CD4-positive, CD25-positive, alpha-beta regulatory T cell (primary cell): ENCODE data around the gene LHPP. TPM values are rescaled to one million over a fixed set of nuclear protein-coding genes. Genes with fewer than 3 reads are reported as not detected.

Experiments
- ATAC-seq, 2 donors: fragments of 150-1000 bp; cut with Tn5 transposase; one replicate each; pipeline ENCODE4 v1.10.0; 2021; ENCODE audit warnings: low read depth in 2 of 2, moderate number of reproducible peaks in 2 of 2, moderate library complexity in 1 of 2
- DNase-seq, 3 donors: peaks; one replicate each; pipeline versions ENCODE4 v3.0.0 to v3.0.0-alpha.2; 2012 to 2022; ENCODE audit warnings: mixed read lengths in 1 of 3
- H3K27ac ChIP-seq: one replicate; pipeline ENCODE4 v1.7.0; 2013; ENCODE audit warnings: mild to moderate bottlenecking, low read length; ENCODE audit not compliant: insufficient read depth, poor library complexity, severe bottlenecking
- H3K27me3 ChIP-seq: one replicate; pipeline ENCODE4 v1.7.0; 2013; ENCODE audit warnings: low read length; ENCODE audit not compliant: control insufficient read depth, insufficient read depth
- H3K36me3 ChIP-seq: one replicate; pipeline ENCODE4 v1.7.0; 2013; ENCODE audit warnings: mild to moderate bottlenecking, low read length, moderate library complexity; ENCODE audit not compliant: control insufficient read depth, insufficient read depth
- H3K4me1 ChIP-seq: 2 replicates; pipeline ENCODE4 v1.7.0; 2013; ENCODE audit warnings: mild to moderate bottlenecking, low read length; ENCODE audit not compliant: insufficient read depth, control insufficient read depth, poor library complexity, severe bottlenecking
- H3K4me3 ChIP-seq: one replicate; pipeline ENCODE4 v1.7.0; 2013; ENCODE audit warnings: low read depth, mild to moderate bottlenecking, low read length, moderate library complexity
- H3K9me3 ChIP-seq, 2 experiments: 1 replicate in 1 of 2; 2 replicates in 1 of 2; pipeline ENCODE4 v1.7.0; 2013; ENCODE audit warnings: low read length in 2 of 2, mild to moderate bottlenecking in 1 of 2, moderate library complexity in 1 of 2; ENCODE audit not compliant: control insufficient read depth in 2 of 2
- H3K27ac Mint-ChIP-seq, 3 donors: one replicate each; pipeline ENCODE4 v1.8.0; 2020 to 2022; ENCODE audit warnings: mild to moderate bottlenecking in 3 of 3, mixed read lengths in 3 of 3, moderate library complexity in 2 of 3
- H3K27me3 Mint-ChIP-seq: one replicate; pipeline ENCODE4 v1.8.0; 2022; ENCODE audit warnings: mild to moderate bottlenecking, mixed read lengths
- H3K36me3 Mint-ChIP-seq: one replicate; pipeline ENCODE4 v1.8.0; 2020; ENCODE audit warnings: mixed read lengths
- H3K4me1 Mint-ChIP-seq, 4 donors: one replicate each; pipeline ENCODE4 v1.8.0; 2020 to 2022; ENCODE audit warnings: mixed read lengths in 4 of 4, mild to moderate bottlenecking in 1 of 4
- H3K4me3 Mint-ChIP-seq, 4 donors: one replicate each; pipeline ENCODE4 v1.8.0; 2020 to 2022; ENCODE audit warnings: mild to moderate bottlenecking in 4 of 4, mixed read lengths in 4 of 4, moderate library complexity in 3 of 4
- H3K9me3 Mint-ChIP-seq, 7 donors: one replicate each; pipeline ENCODE4 v1.8.0; 2020 to 2022; ENCODE audit warnings: mixed read lengths in 7 of 7, mild to moderate bottlenecking in 3 of 7, moderate library complexity in 2 of 7
- polyA plus RNA-seq, 4 donors: library from polyadenylated mRNA; unstranded; fragments of 300-500 nt; fragmentation: Illumina TruSeq; gene quantifications; one replicate each; pipeline ENCODE4 v1.2.3, GENCODE V29; 2021
- total RNA-seq: library from RNA; stranded (reverse); gene quantifications from one replicate; pipeline ENCODE4 v1.2.3, GENCODE V29; 2022

Gene LHPP
- total and polyA plus RNA-seq, 5 donors from 2014 or later: 20.1 to 29.2 (median 25.0) TPM

- Histone ChIP-seq H3K27me3 (no peaks in the 10 kb centered on the region), H3K9me3 (no peaks in the 10 kb centered on the region), H3K4me1 (no peaks in the 10 kb centered on the region), H3K4me3 (no peak overlapping the region), H3K36me3 (no peaks in the 10 kb centered on the region), H3K27ac (no peak overlapping the region)
- DNase-seq (no peak), ATAC-seq (no peak)
- Mint-ChIP-seq H3K4me1 (peaks cover 0 to 6% (median 1%) of the 10 kb centered on the region in 4 donors), H3K36me3 (no peaks in the 10 kb centered on the region), H3K27me3 (no peaks in the 10 kb centered on the region), H3K4me3 (no peak overlapping the region), H3K27ac (no peak overlapping the region), H3K9me3 (peaks cover 0 to 2% (median 0%) of the 10 kb centered on the region in 7 donors)
These were observed 135.6 kb downstream of the LHPP start for GRCh38 chr10:124596962-124597845.

GRCh38 chr10:124597846-124598165 is 136.2 kb downstream of the LHPP start:
- H3K4me3 ChIP-seq: no peak overlapping the region
- ATAC-seq (no peak), DNase-seq (no peak)
- H3K4me1 Mint-ChIP-seq: peaks cover 0 to 6% (median 1%) of the 10 kb centered on the region in 4 donors
- no peaks in the 10 kb centered on the region for H3K9me3 ChIP-seq
- H3K36me3 ChIP-seq: no peaks in the 10 kb centered on the region
- H3K4me3 Mint-ChIP-seq: no peak overlapping the region
- H3K27ac Mint-ChIP-seq: no peak overlapping the region
- no peaks in the 10 kb centered on the region for H3K4me1 ChIP-seq
- H3K9me3 Mint-ChIP-seq: peaks cover 0 to 2% (median 0%) of the 10 kb centered on the region in 7 donors
- H3K27me3 ChIP-seq: no peaks in the 10 kb centered on the region
- no peak overlapping the region for H3K27ac ChIP-seq
- no peaks in the 10 kb centered on the region for H3K27me3 Mint-ChIP-seq
- H3K36me3 Mint-ChIP-seq: no peaks in the 10 kb centered on the region

GRCh38 chr10:124598196-124598595 is 136.6 kb downstream of the LHPP start:
- Histone ChIP-seq H3K27me3 (no peaks in the 10 kb centered on the region), H3K9me3 (no peaks in the 10 kb centered on the region), H3K4me1 (no peaks in the 10 kb centered on the region), H3K36me3 (no peaks in the 10 kb centered on the region), H3K4me3 (no peak overlapping the region), H3K27ac (no peak overlapping the region)
- H3K4me1 Mint-ChIP-seq: peaks cover 0 to 6% (median 1%) of the 10 kb centered on the region in 4 donors
- H3K9me3 Mint-ChIP-seq: peaks cover 0 to 2% (median 0%) of the 10 kb centered on the region in 7 donors
- DNase-seq: no peak
- no peak for ATAC-seq
- no peaks in the 10 kb centered on the region for H3K27me3 Mint-ChIP-seq
- H3K27ac Mint-ChIP-seq: no peak overlapping the region
- H3K36me3 Mint-ChIP-seq: no peaks in the 10 kb centered on the region
- H3K4me3 Mint-ChIP-seq: no peak overlapping the region

GRCh38 chr10:124598773-124599587 is 137.4 kb downstream of the LHPP start:
- no peak overlapping the region for H3K27ac ChIP-seq
- H3K36me3 ChIP-seq: no peaks in the 10 kb centered on the region
- no peak overlapping the region for H3K27ac Mint-ChIP-seq
- H3K4me1 ChIP-seq: no peaks in the 10 kb centered on the region
- H3K27me3 Mint-ChIP-seq: no peaks in the 10 kb centered on the region
- no peak overlapping the region for H3K4me3 ChIP-seq
- peaks cover 0 to 6% (median 1%) of the 10 kb centered on the region in 4 donors for H3K4me1 Mint-ChIP-seq
- no peak for DNase-seq
- no peak for ATAC-seq
- H3K27me3 ChIP-seq: no peaks in the 10 kb centered on the region
- H3K9me3 ChIP-seq: no peaks in the 10 kb centered on the region
- no peak overlapping the region for H3K4me3 Mint-ChIP-seq
- H3K9me3 Mint-ChIP-seq: peaks cover 0 to 2% (median 0%) of the 10 kb centered on the region in 7 donors
- no peaks in the 10 kb centered on the region for H3K36me3 Mint-ChIP-seq

GRCh38 chr10:124599588-124600050 is 138.0 kb downstream of the LHPP start:
- peaks cover 0 to 2% (median 0%) of the 10 kb centered on the region in 7 donors for H3K9me3 Mint-ChIP-seq
- no peak overlapping the region for H3K27ac Mint-ChIP-seq
- H3K4me3 ChIP-seq: no peak overlapping the region
- no peaks in the 10 kb centered on the region for H3K36me3 Mint-ChIP-seq
- H3K4me1 ChIP-seq: no peaks in the 10 kb centered on the region
- H3K4me3 Mint-ChIP-seq: no peak overlapping the region
- H3K27me3 ChIP-seq: no peaks in the 10 kb centered on the region
- no peaks in the 10 kb centered on the region for H3K9me3 ChIP-seq
- H3K36me3 ChIP-seq: no peaks in the 10 kb centered on the region
- DNase-seq (no peak), ATAC-seq (no peak)
- H3K27me3 Mint-ChIP-seq: no peaks in the 10 kb centered on the region
- H3K4me1 Mint-ChIP-seq: peaks cover 0 to 6% (median 0%) of the 10 kb centered on the region in 4 donors
- H3K27ac ChIP-seq: no peak overlapping the region

GRCh38 chr10:124600051-124600880 is 138.6 kb downstream of the LHPP start:
- H3K36me3 Mint-ChIP-seq: no peaks in the 10 kb centered on the region
- no peak overlapping the region for H3K27ac ChIP-seq

GRCh38 chr10:124601016-124601415 is 139.4 kb downstream of the LHPP start:
- Histone ChIP-seq H3K4me3 (no peak overlapping the region), H3K36me3 (no peaks in the 10 kb centered on the region), H3K9me3 (no peaks in the 10 kb centered on the region), H3K27ac (no peak overlapping the region), H3K27me3 (no peaks in the 10 kb centered on the region), H3K4me1 (no peaks in the 10 kb centered on the region)
- Mint-ChIP-seq H3K27ac (peak overlapping the region in 1 of 3 donors; percentile 25), H3K27me3 (no peaks in the 10 kb centered on the region), H3K4me1 (peaks cover 0 to 3% (median 0%) of the 10 kb centered on the region in 4 donors), H3K36me3 (no peaks in the 10 kb centered on the region), H3K4me3 (no peak overlapping the region), H3K9me3 (peaks cover 0 to 3% (median 0%) of the 10 kb centered on the region in 7 donors)
- no peak for DNase-seq
- no peak for ATAC-seq

More at GRCh38 chr10:124600051-124600880, 138.6 kb downstream of the LHPP start:
- no peak overlapping the region for H3K4me3 Mint-ChIP-seq
- no peak overlapping the region for H3K4me3 ChIP-seq
- peaks cover 0 to 3% (median under 1%) of the 10 kb centered on the region in 4 donors for H3K4me1 Mint-ChIP-seq
- ATAC-seq (no peak), DNase-seq (no peak)
- no peaks in the 10 kb centered on the region for H3K4me1 ChIP-seq
- no peaks in the 10 kb centered on the region for H3K9me3 ChIP-seq
- H3K9me3 Mint-ChIP-seq: peaks cover 0 to 3% (median 0%) of the 10 kb centered on the region in 7 donors
- no peaks in the 10 kb centered on the region for H3K27me3 Mint-ChIP-seq
- H3K27me3 ChIP-seq: no peaks in the 10 kb centered on the region
- H3K27ac Mint-ChIP-seq: peak overlapping the region in 1 of 3 donors; percentile 25
- H3K36me3 ChIP-seq: no peaks in the 10 kb centered on the region
